MM.1S (cell line): ENCODE measurements around the gene TES.

Experiments
- DNase-seq: peaks from one replicate; pipeline ENCODE4 v3.0.0-alpha.2; 2015
- H2AFZ ChIP-seq: fragments of 300-600 bp; sonication (generic); 2 replicates; pipeline ENCODE4 v1.6.0; 2016; ENCODE audit warnings: antibody characterized with exemption, low read length
- H3F3A ChIP-seq: fragments of 300-600 bp; sonication (generic); 2 replicates; pipeline ENCODE4 v1.6.1; 2016; ENCODE audit warnings: mild to moderate bottlenecking, antibody characterized with exemption, low read length, moderate library complexity, mixed read lengths; ENCODE audit not compliant: insufficient read depth
- H3K27ac ChIP-seq: fragments of 300-600 bp; sonication (generic); 2 replicates; pipeline ENCODE4 v1.5.1; 2016; ENCODE audit warnings: mild to moderate bottlenecking, low read length
- H3K27me3 ChIP-seq: fragments of 300-600 bp; sonication (generic); replicated peaks from 2 replicates; pipeline ENCODE4 v1.6.0; 2016; ENCODE audit warnings: low read length; ENCODE audit not compliant: insufficient read depth
- H3K36me3 ChIP-seq: fragments of 300-600 bp; sonication (generic); replicated peaks from 2 replicates; pipeline ENCODE4 v1.6.1; 2016; ENCODE audit warnings: mild to moderate bottlenecking, low read length, mixed read lengths; ENCODE audit not compliant: insufficient read depth
- H3K4me1 ChIP-seq: fragments of 300-600 bp; sonication (generic); 2 replicates; pipeline ENCODE4 v1.6.1; 2016; ENCODE audit warnings: low read length, mixed read lengths
- H3K4me2 ChIP-seq: fragments of 300-600 bp; sonication (generic); 2 replicates; pipeline ENCODE4 v1.6.0; 2016; ENCODE audit warnings: low read depth, low read length
- H3K4me3 ChIP-seq: fragments of 300-600 bp; sonication (generic); 2 replicates; pipeline ENCODE4 v1.5.1; 2016; ENCODE audit warnings: low read length, mixed read lengths
- H3K79me2 ChIP-seq: fragments of 300-600 bp; sonication (generic); 2 replicates; pipeline ENCODE4 v1.6.1; 2016; ENCODE audit warnings: mixed run types, low read length, mixed read lengths
- H3K9ac ChIP-seq: fragments of 300-600 bp; sonication (generic); 2 replicates; pipeline ENCODE4 v1.6.1; 2016; ENCODE audit warnings: low read length, mixed read lengths
- H3K9me2 ChIP-seq: fragments of 300-600 bp; sonication (generic); replicated peaks from 2 replicates; pipeline ENCODE4 v1.6.1; 2016; ENCODE audit warnings: mild to moderate bottlenecking, low read length, mixed read lengths; ENCODE audit not compliant: insufficient read depth
- H3K9me3 ChIP-seq: fragments of 300-600 bp; sonication (generic); replicated peaks from 2 replicates; pipeline ENCODE4 v1.6.1; 2016; ENCODE audit warnings: mild to moderate bottlenecking, low read length, mixed read lengths; ENCODE audit not compliant: insufficient read depth
- H4K20me1 ChIP-seq: fragments of 300-600 bp; sonication (generic); 2 replicates; pipeline ENCODE4 v1.6.1; 2016; ENCODE audit warnings: mild to moderate bottlenecking, low read length, moderate library complexity, mixed read lengths; ENCODE audit not compliant: insufficient read depth
- CTCF ChIP-seq: fragments of 300-600 bp; sonication (generic); IDR thresholded peaks from 2 replicates; pipeline ENCODE4 v1.5.1; 2016; ENCODE audit warnings: antibody characterized with exemption, low read length, mixed read lengths
- EZH2 ChIP-seq: fragments of 300-600 bp; sonication (generic); optimal IDR thresholded peaks from 2 replicates; pipeline ENCODE3; 2017; ENCODE audit warnings: low read depth, mild to moderate bottlenecking, antibody characterized with exemption, low read length, mixed read lengths
- EZH2phosphoT487 ChIP-seq: fragments of 300-600 bp; sonication (generic); IDR thresholded peaks from 2 replicates; pipeline ENCODE4 v1.6.1; 2018; ENCODE audit warnings: antibody characterized with exemption, low read length

TES gene

GRCh38 chr7:116219834-116220233 lies 9.5 kb downstream of the TES start:
- no peaks in the 10 kb centered on the region for H3K27me3 ChIP-seq
- no peak overlapping the region for H3K27ac ChIP-seq
- H4K20me1 ChIP-seq: peaks cover 55% of the 10 kb centered on the region
- H3K9me2 ChIP-seq: no peaks in the 10 kb centered on the region
- no peak overlapping the region for H2AFZ ChIP-seq
- no peaks in the 10 kb centered on the region for H3K9me3 ChIP-seq
- H3F3A ChIP-seq: no peaks in the 10 kb centered on the region
- no peak for TF ChIP-seq EZH2phosphoT487
- TF ChIP-seq CTCF: no peak
- no peak for TF ChIP-seq EZH2
- no peak overlapping the region for H3K4me2 ChIP-seq
- no peak overlapping the region for H3K4me3 ChIP-seq
- H3K9ac ChIP-seq: no peak overlapping the region
- no peak for DNase-seq
- H3K36me3 ChIP-seq: no peaks in the 10 kb centered on the region; the same call in 1 of the 2 replicates
- H3K79me2 ChIP-seq: peaks cover 99% of the 10 kb centered on the region
- peaks cover 25% of the 10 kb centered on the region for H3K4me1 ChIP-seq

- H3F3A ChIP-seq: no peaks in the 10 kb centered on the region
- no peak overlapping the region for H3K4me2 ChIP-seq
- no peak overlapping the region for H2AFZ ChIP-seq
- DNase-seq: no peak
- no peak overlapping the region for H3K9ac ChIP-seq
- TF ChIP-seq CTCF (no peak), EZH2 (no peak), EZH2phosphoT487 (no peak)
- peaks cover 22% of the 10 kb centered on the region for H3K4me1 ChIP-seq
- no peak overlapping the region for H3K27ac ChIP-seq
- peaks cover 97% of the 10 kb centered on the region for H3K79me2 ChIP-seq
- H3K9me3 ChIP-seq: no peaks in the 10 kb centered on the region
- H3K36me3 ChIP-seq: no peaks in the 10 kb centered on the region
- no peaks in the 10 kb centered on the region for H3K9me2 ChIP-seq
- H3K27me3 ChIP-seq: no peaks in the 10 kb centered on the region
- H3K4me3 ChIP-seq: no peak overlapping the region
- H4K20me1 ChIP-seq: peaks cover 52% of the 10 kb centered on the region
Measured at GRCh38 chr7:116222501-116222900, 12.2 kb downstream of the TES start.

- Histone ChIP-seq H2AFZ (no peak overlapping the region), H4K20me1 (peaks cover 46% of the 10 kb centered on the region), H3F3A (peaks cover 4% of the 10 kb centered on the region; the same call in 1 of the 2 replicates), H3K4me1 (peaks cover 26% of the 10 kb centered on the region), H3K27me3 (no peaks in the 10 kb centered on the region), H3K36me3 (no peaks in the 10 kb centered on the region), H3K4me2 (peak overlapping the region; percentile 51; the same call in 1 of the 2 replicates), H3K9me2 (no peaks in the 10 kb centered on the region), H3K9me3 (no peaks in the 10 kb centered on the region), H3K9ac (no peak overlapping the region), H3K79me2 (peaks cover 97% of the 10 kb centered on the region), H3K4me3 (no peak overlapping the region), H3K27ac (no peak overlapping the region)
- DNase-seq: no peak
- no peak for TF ChIP-seq CTCF
- no peak for TF ChIP-seq EZH2
- TF ChIP-seq EZH2phosphoT487: no peak
Measured at GRCh38 chr7:116223588-116223987, 13.2 kb downstream of the TES start.
